Keratinocyte (primary cell): ENCODE measurements around the gene FANK1.

ENCODE experiments used
- EZH2 ChIP-seq: IDR thresholded peaks from one replicate; pipeline ENCODE4 v1.6.1; 2012; ENCODE audit warnings: inconsistent platforms, mild to moderate bottlenecking, low read length, moderate library complexity
- TF ChIP-seq, protein P1 (sequence below), 3 experiments: IDR thresholded peaks in 1 of 3; conservative IDR thresholded peaks in 1 of 3; optimal IDR thresholded peaks in 1 of 3; 2 replicates in 2 of 3; 3 replicates in 1 of 3; pipeline versions ENCODE3 to v1.5.1; 2011; ENCODE audit warnings: low read length in 3 of 3, mild to moderate bottlenecking in 3 of 3, moderate library complexity in 2 of 3, control low read depth in 1 of 3, inconsistent platforms in 1 of 3; ENCODE audit not compliant: insufficient read depth in 2 of 3; ENCODE audit errors: extremely low read depth in 1 of 3

DNA sequence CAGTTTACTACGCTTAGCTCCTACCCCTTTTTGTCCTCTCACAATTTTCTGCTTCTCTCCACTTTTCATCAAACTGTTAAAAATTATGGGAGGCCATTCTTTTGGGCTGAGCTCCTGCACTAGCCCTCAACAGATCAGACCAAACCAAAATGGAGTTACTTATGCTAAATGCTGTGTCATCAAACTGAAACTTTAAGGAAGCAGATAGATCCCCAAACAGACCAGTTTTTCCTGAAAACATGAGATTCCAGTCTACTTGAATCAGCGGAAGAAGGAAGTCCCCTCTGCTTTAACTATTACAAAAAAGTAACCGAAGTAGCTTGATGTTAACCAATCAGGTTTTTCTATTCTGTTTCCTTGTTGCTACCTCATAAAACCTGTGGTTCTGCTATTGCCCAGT lies 20.6 kb downstream of the FANK1 start:
- TF ChIP-seq, protein P1, sequence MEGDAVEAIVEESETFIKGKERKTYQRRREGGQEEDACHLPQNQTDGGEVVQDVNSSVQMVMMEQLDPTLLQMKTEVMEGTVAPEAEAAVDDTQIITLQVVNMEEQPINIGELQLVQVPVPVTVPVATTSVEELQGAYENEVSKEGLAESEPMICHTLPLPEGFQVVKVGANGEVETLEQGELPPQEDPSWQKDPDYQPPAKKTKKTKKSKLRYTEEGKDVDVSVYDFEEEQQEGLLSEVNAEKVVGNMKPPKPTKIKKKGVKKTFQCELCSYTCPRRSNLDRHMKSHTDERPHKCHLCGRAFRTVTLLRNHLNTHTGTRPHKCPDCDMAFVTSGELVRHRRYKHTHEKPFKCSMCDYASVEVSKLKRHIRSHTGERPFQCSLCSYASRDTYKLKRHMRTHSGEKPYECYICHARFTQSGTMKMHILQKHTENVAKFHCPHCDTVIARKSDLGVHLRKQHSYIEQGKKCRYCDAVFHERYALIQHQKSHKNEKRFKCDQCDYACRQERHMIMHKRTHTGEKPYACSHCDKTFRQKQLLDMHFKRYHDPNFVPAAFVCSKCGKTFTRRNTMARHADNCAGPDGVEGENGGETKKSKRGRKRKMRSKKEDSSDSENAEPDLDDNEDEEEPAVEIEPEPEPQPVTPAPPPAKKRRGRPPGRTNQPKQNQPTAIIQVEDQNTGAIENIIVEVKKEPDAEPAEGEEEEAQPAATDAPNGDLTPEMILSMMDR (optimal IDR thresholded peaks at IDR 0.05 in 1 of 3, IDR thresholded peaks at IDR 0.05 in 1 of 3, conservative IDR thresholded peaks at IDR 0.05 in 1 of 3; ENCODE audit: extremely low read depth in 1 of 3, insufficient read depth in 2 of 3, low read length in 3 of 3), result no peak
- TF ChIP-seq EZH2, result no peak
